GM12875 (cell line): ENCODE data around the gene GRIK2.
"Not testable (repeated sequence)": the region's sequence is repeated elsewhere in the genome, so short reads cannot be mapped to it uniquely, and the experiment has no call there.

ENCODE experiments used
- H3K4me3 ChIP-seq: one replicate; pipeline ENCODE4 v1.5.1; 2011; ENCODE audit warnings: low read depth, low read length, control low read depth
- CTCF ChIP-seq: IDR thresholded peaks from 2 replicates; pipeline ENCODE4 v1.5.1; 2011; ENCODE audit warnings: low read depth, mild to moderate bottlenecking, control low read depth, inconsistent platforms, low read length, moderate library complexity, borderline replicate concordance; ENCODE audit not compliant: insufficient read depth

The GRIK2 gene

GRCh38 chr6:101393251-101393828 is at the start of gene GRIK2:
Gene GRIK2 (plus strand): TSS chr6:101393708.
- no peak for TF ChIP-seq CTCF
- H3K4me3 ChIP-seq, result no peak within 1 kb of the TSS

GRCh38 chr6:101344885-101345284 is 48.6 kb upstream of the GRIK2 start:
- no peak for TF ChIP-seq CTCF
- no peak overlapping the region for H3K4me3 ChIP-seq

- H3K4me3 ChIP-seq, result no peak overlapping the region
- no peak for TF ChIP-seq CTCF
Observed at GRCh38 chr6:101348816-101349215, 44.7 kb upstream of the GRIK2 start.

GRCh38 chr6:101350631-101351030 is 42.9 kb upstream of the GRIK2 start:
- H3K4me3 ChIP-seq, result not testable (repeated sequence)

- no peak overlapping the region for H3K4me3 ChIP-seq
- TF ChIP-seq CTCF, result no peak
Observed at GRCh38 chr6:101351173-101351572, 42.3 kb upstream of the GRIK2 start.

- no peak for TF ChIP-seq CTCF
- H3K4me3 ChIP-seq, result no peak overlapping the region
Observed at GRCh38 chr6:101352316-101352715, 41.2 kb upstream of the GRIK2 start.

GRCh38 chr6:101365181-101365580 is 28.3 kb upstream of the GRIK2 start:
- no peak for TF ChIP-seq CTCF
- no peak overlapping the region for H3K4me3 ChIP-seq

- H3K4me3 ChIP-seq, result no peak overlapping the region
- TF ChIP-seq CTCF, result no peak
Observed at GRCh38 chr6:101379926-101380325, 13.6 kb upstream of the GRIK2 start.
